ENCODE data around the gene IL19.

DNA sequence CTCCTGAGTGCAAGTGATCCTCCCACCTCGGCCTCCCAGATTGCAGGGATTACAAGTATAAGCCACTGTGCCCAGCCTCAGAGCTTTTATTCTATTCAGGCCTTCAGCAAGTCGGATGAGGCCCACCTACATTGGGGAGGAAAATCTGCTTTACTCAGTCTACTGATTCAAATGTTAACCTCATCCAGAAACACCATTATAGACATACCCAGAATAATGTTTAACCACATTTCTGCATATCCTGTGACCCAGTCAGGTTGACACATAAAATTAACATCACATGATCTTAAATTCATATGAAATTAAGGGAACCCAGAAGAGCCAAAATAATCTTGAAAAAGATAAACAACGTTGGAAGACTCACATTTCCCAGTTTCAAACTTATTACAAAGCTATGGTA lies 109.7 kb downstream of the IL19 start:
- TF ChIP-seq, protein P1, sequence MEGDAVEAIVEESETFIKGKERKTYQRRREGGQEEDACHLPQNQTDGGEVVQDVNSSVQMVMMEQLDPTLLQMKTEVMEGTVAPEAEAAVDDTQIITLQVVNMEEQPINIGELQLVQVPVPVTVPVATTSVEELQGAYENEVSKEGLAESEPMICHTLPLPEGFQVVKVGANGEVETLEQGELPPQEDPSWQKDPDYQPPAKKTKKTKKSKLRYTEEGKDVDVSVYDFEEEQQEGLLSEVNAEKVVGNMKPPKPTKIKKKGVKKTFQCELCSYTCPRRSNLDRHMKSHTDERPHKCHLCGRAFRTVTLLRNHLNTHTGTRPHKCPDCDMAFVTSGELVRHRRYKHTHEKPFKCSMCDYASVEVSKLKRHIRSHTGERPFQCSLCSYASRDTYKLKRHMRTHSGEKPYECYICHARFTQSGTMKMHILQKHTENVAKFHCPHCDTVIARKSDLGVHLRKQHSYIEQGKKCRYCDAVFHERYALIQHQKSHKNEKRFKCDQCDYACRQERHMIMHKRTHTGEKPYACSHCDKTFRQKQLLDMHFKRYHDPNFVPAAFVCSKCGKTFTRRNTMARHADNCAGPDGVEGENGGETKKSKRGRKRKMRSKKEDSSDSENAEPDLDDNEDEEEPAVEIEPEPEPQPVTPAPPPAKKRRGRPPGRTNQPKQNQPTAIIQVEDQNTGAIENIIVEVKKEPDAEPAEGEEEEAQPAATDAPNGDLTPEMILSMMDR (IDR thresholded peaks at IDR 0.05; ENCODE audit: insufficient read depth, low read length): no peak
- TF ChIP-seq POLR2AphosphoS5 (IDR thresholded peaks at IDR 0.05; ENCODE audit: low read depth): no peak
- TF ChIP-seq, protein P2, sequence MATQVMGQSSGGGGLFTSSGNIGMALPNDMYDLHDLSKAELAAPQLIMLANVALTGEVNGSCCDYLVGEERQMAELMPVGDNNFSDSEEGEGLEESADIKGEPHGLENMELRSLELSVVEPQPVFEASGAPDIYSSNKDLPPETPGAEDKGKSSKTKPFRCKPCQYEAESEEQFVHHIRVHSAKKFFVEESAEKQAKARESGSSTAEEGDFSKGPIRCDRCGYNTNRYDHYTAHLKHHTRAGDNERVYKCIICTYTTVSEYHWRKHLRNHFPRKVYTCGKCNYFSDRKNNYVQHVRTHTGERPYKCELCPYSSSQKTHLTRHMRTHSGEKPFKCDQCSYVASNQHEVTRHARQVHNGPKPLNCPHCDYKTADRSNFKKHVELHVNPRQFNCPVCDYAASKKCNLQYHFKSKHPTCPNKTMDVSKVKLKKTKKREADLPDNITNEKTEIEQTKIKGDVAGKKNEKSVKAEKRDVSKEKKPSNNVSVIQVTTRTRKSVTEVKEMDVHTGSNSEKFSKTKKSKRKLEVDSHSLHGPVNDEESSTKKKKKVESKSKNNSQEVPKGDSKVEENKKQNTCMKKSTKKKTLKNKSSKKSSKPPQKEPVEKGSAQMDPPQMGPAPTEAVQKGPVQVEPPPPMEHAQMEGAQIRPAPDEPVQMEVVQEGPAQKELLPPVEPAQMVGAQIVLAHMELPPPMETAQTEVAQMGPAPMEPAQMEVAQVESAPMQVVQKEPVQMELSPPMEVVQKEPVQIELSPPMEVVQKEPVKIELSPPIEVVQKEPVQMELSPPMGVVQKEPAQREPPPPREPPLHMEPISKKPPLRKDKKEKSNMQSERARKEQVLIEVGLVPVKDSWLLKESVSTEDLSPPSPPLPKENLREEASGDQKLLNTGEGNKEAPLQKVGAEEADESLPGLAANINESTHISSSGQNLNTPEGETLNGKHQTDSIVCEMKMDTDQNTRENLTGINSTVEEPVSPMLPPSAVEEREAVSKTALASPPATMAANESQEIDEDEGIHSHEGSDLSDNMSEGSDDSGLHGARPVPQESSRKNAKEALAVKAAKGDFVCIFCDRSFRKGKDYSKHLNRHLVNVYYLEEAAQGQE (IDR thresholded peaks at IDR 0.05; ENCODE audit: insufficient replicate concordance, low read depth): no peak
